IPS DF 19.7 (cell line): Measurements from ENCODE around the gene TLX1.

Experiments
- DNase-seq: peaks from one replicate; pipeline ENCODE4 v3.0.0-alpha.2; 2013; ENCODE audit warnings: low read depth, low spot score

Gene TLX1

GRCh38 chr10:101134299-101135127 lies 3.4 kb downstream of the TLX1 start:
- no peak for DNase-seq

GRCh38 chr10:101135141-101136006 lies 4.3 kb downstream of the TLX1 start:
- no peak for DNase-seq

- DNase-seq: no peak
Measured at GRCh38 chr10:101136007-101136707, 5.1 kb downstream of the TLX1 start.

- DNase-seq: no peak
Measured at GRCh38 chr10:101136708-101137121, 5.6 kb downstream of the TLX1 start.

GRCh38 chr10:101137271-101137670 lies 6.2 kb downstream of the TLX1 start:
- DNase-seq: no peak

GRCh38 chr10:101138788-101139420 lies 7.8 kb downstream of the TLX1 start:
- DNase-seq: no peak

DNA sequence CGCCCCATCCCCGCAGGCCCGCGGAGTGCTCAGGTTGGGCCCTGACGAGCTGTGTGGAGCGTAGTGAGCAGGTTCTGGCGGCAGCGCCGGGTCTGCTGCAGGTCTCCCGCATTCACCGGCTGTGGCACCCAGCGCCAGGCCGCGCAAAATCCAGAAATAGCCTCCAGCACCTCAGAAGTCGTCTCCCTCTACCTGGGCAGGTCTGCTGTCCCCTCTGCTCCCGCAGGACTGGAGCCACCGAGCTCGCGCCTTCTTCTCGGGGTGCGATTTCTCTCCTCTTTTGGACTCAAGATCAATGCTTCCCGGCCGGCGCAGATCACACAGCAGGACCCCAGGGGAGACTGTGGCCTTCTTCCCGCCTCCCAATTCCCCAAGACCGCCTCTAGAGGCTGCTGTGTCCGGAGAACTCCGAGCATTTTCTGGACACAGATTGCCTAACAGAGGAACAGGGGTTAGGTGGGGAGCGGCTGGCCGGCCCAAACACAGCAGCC lies 8.4 kb downstream of the TLX1 start:
- no peak for DNase-seq

DNA sequence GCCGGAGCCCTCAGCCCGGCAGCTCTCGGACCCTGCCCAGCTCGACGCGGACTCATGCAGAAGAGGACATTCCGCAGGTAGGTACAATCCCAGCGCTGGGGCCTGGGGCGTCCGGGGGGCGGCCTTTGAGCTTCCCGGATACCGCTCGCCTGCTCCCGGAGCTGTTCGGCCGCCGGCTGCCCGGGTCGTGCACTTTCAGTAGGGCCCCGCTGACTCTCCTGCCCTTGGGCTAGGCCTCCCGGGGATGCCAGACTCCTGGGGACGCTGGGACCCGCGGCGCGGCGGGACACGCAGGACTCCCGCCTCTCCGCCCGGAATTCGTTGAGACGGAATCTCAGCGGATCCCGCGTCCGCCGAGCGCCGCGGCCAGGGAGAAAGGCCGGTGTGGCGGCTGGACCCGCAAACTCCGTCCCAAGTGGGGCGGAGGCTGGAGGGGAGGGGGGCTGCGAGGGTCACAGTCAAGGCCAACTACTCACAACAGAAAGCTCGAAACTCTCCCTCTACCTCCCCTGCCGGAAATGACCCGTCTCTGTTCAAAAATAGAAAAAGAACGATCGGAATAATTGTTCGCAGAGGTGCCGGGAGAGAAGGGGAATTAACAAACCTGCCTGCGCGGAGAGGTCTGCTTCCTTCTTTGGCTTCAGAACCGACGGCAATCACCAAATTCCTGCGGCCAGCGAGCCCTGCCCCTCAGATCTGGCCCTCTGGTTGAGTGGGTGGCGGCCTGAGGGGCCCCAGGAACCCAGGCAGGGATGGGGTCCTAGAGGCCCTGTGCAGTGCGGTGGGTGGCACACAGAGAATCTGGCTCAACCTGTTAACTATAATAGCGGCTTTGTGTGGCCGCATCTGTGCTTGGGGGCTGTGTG lies 9.2 kb downstream of the TLX1 start:
- no peak for DNase-seq

DNA sequence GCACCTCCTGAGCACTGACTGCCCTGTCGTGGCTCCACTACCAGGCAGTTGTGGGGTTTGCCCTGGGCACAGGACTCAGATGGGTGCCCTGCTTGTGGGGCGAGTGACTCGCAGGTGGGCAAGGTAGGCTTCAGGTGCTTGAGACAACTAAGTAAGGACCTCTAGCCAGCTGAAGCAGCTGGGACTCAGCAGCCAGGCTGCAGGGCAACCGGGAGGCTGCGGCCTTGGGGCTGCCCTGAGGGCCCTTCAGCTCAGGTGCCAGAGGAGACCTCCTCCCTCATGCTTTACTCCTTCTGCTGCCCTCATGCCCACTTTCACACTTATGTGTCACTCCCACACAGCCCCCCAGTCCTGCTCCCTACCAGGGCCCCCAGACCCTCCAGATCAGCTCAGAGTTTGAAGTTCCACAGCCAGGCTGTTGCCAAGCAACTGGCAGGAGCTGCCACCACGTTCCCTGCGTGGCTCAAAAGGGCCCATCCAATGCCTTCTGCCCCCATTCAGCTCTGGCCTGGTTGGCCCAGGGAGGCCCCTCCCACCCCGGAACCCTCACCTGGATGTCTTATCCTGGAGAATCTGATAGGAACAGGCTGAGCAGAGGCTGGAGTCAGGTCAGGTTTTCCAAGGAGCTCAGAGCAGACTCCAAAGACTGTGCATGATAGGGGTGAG lies 10.0 kb downstream of the TLX1 start:
- DNase-seq: no peak

DNA sequence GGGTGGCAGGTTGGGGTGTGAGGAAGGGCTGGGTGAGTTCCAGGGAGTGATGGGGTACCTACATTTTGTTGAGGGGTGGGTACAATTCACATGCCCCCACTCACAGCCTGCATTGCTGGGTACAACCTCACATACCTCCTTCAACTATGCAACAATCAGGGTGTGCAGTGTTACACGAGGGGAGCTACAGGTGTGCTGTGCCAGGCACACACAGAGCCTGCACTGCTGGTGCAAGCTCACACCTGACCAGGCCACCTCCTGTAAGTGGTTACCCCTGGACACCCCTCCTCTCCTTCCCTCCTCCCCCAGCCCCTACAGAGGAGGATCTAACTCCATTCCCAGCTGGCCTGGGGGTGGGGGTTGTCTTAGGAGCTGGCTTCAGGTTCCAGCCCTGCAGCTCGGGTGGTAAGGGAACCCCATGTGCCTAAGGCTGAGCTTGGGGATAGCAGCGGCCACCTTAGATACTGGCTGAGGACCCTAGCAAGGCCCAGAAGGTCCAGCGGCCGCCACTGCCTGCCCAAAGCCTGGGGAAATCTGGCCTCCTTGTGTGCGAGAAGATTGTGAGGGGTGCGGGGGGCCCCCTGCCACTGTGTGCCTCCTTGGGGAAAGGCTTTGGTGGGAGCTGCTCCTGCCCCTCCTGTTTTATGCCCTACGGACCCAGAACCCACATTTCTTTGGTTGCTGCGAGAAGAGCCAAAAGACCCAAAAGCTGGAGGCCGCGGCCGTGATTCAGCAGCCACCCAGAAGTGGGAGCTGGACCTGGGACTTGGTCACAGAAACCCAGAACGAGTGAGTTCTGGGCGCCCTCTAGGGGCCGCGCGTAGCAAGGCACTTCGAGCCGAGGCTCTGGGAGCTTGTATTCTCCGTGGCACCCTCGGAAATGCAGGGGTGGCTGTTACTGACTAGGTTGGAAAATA lies 10.8 kb downstream of the TLX1 start:
- DNase-seq: no peak

GRCh38 chr10:101142533-101143344 lies 11.6 kb downstream of the TLX1 start:
- no peak for DNase-seq

GRCh38 chr10:101143345-101143630 lies 12.2 kb downstream of the TLX1 start:
- DNase-seq: no peak

DNA sequence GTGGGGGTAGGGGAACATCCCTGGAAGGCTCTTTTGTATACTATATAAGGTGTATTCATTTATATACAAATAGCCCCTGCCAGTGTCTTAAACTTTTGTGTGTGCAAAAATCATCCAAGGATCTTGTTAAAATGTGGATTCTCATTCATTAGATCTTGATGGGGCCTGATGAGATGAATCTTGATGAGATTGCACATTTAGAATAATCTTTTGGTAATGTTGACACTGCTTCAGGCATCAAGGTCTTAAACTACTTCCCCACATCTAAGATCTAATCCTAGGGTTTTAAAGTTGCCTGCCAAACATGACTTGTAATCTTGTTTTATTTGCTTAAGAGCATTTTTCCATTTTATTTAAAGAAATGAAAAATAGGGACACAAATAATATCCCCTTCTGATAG lies 13.0 kb downstream of the TLX1 start:
- no peak for DNase-seq

DNA sequence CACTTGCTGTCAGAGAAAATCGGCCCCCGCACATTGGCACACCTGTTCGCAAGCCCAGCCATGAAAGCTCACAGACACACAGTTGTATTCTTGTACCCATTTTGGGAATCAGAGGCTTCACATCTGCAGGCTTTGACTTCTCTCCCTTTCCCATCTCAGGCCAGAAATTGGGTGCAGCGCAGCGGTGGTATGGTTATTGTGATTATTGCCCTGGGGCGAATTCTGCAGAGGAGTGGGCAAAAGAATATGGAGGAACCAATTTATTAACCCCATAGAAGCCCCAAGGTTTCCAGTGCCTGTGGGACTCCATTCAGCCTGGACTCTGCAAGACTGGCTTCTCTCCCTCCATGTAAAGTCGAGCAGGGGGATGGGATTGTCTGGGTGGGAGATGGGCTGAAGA lies 14.0 kb downstream of the TLX1 start:
- no peak for DNase-seq

DNA sequence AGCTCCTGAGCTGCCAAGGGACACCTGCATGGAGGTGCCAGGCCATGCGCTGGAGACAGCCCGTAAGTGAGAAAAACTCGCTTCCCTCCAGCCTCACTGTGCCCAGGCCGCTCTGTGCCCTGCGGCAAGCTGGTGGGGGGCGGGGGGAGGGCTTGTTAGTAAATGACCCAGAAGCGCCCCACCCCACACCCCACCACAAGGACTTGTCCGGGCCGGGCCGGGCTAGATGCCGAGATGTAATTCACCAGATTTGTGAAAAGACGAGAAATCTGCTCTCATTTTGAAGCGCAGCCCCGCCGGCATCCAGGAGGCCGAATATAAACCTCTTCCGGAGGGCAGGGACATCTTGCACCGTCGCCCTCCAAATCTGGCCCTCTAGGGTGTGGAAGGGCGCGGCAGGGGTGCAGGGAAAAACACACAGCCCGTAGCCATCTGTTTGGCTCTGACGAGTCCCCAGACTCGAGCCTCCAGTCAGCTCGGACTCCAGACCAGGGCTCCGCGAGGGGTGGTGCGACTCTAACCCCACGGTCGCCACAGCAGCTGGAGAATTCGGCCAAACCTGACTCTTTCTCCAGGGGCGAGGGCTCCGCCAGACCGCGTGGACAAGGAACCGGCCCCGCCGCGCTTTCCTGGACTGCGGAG lies 14.8 kb downstream of the TLX1 start:
- no peak for DNase-seq

GRCh38 chr10:101146392-101147251 lies 15.5 kb downstream of the TLX1 start:
- DNase-seq: no peak

GRCh38 chr10:101151395-101151794 lies 20.3 kb downstream of the TLX1 start:
- DNase-seq: no peak
